ENCODE data around the gene ZBTB1. TPM values are rescaled to one million over a fixed set of nuclear protein-coding genes. Genes with fewer than 3 reads are reported as not detected.
"Not testable (repeated sequence)": the region's sequence is repeated elsewhere in the genome, so short reads cannot be mapped to it uniquely, and the experiment has no call there.

The ZBTB1 gene
- total RNA-seq, 1 experiment from 2014 or later: 29.4 TPM

GRCh38 chr14:64549791-64550620 lies 45.4 kb downstream of the ZBTB1 start, which contains the start of gene PPP1R36:
PPP1R36 (plus strand) TSS chr14:64549961; CDS start chr14:64549998, 37 bp downstream.
- no TSS peak for BruUV-seq (replicated peaks)
- H3K9me3 Mint-ChIP-seq (ENCODE audit: low read depth, unreplicated experiment): no peaks in the 10 kb centered on the region
- intact Hi-C loops (cut with micrococcal nuclease; ENCODE audit: unreplicated experiment): loop anchor here (10.0 kb wide), 1 partner anchor 335 kb away; no protein-coding TSS in a partner anchor
- CTCF ChIA-PET: interaction anchor here (0.7 to 1.1 kb wide), 2 partner anchors 39 to 40 kb away, joined by 3 read pairs; no protein-coding TSS in a partner anchor
- peak; percentile 38 for DNase-seq
- peak within 1 kb of the TSS; percentile 52 for H3K4me3 Mint-ChIP-seq (ENCODE audit: low read depth, unreplicated experiment)
- H3K36me3 Mint-ChIP-seq (ENCODE audit: insufficient read depth, unreplicated experiment): no peaks in the 10 kb centered on the region
- no peaks in the 10 kb centered on the region for H3K4me1 Mint-ChIP-seq (ENCODE audit: low read depth, unreplicated experiment)
- TF ChIP-seq CTCF (IDR thresholded peaks at IDR 0.05; ENCODE audit: unreplicated experiment): no peak
- no peak within 1 kb of the TSS for H3K27ac Mint-ChIP-seq (ENCODE audit: unreplicated experiment)
- H3K27me3 Mint-ChIP-seq (ENCODE audit: unreplicated experiment): peaks cover 39% of the 10 kb centered on the region

GRCh38 chr14:64550621-64551333 lies 46.2 kb downstream of the ZBTB1 start:
- Mint-ChIP-seq H3K27me3 (ENCODE audit: unreplicated experiment) (peaks cover 39% of the 10 kb centered on the region), H3K36me3 (ENCODE audit: insufficient read depth, unreplicated experiment) (no peaks in the 10 kb centered on the region), H3K4me1 (ENCODE audit: low read depth, unreplicated experiment) (no peaks in the 10 kb centered on the region), H3K9me3 (ENCODE audit: low read depth, unreplicated experiment) (no peaks in the 10 kb centered on the region), H3K27ac (ENCODE audit: unreplicated experiment) (no peak overlapping the region), H3K4me3 (ENCODE audit: low read depth, unreplicated experiment) (peak overlapping the region; percentile 52)
- TF ChIP-seq CTCF (IDR thresholded peaks at IDR 0.05; ENCODE audit: unreplicated experiment): no peak
- CTCF ChIA-PET: interaction anchor here (0.7 to 1.1 kb wide), 2 partner anchors 39 to 40 kb away, joined by 3 read pairs; no protein-coding TSS in a partner anchor
- DNase-seq: no peak
- intact Hi-C loops (cut with micrococcal nuclease; ENCODE audit: unreplicated experiment): no loop called here
- no TSS peak for BruUV-seq (replicated peaks)

- Mint-ChIP-seq H3K27ac (ENCODE audit: unreplicated experiment) (no peak overlapping the region), H3K4me1 (ENCODE audit: low read depth, unreplicated experiment) (no peaks in the 10 kb centered on the region), H3K36me3 (ENCODE audit: insufficient read depth, unreplicated experiment) (no peaks in the 10 kb centered on the region), H3K27me3 (ENCODE audit: unreplicated experiment) (peaks cover 39% of the 10 kb centered on the region), H3K4me3 (ENCODE audit: low read depth, unreplicated experiment) (no peak overlapping the region), H3K9me3 (ENCODE audit: low read depth, unreplicated experiment) (no peaks in the 10 kb centered on the region)
- intact Hi-C loops (cut with micrococcal nuclease; ENCODE audit: unreplicated experiment): no loop called here
- CTCF ChIA-PET: interaction anchor here (0.9 kb wide), 1 partner anchor 14 kb away, joined by 3 read pairs; the partner anchor contains the start of gene HSPA2
- no peak for DNase-seq
- no TSS peak for BruUV-seq (replicated peaks)
- no peak for TF ChIP-seq CTCF (IDR thresholded peaks at IDR 0.05; ENCODE audit: unreplicated experiment)
Observed at GRCh38 chr14:64554556-64554955, 50.0 kb downstream of the ZBTB1 start.

GRCh38 chr14:64556526-64556925 lies 52.0 kb downstream of the ZBTB1 start:
- H3K4me3 Mint-ChIP-seq (ENCODE audit: low read depth, unreplicated experiment): no peak overlapping the region
- intact Hi-C loops (cut with micrococcal nuclease; ENCODE audit: unreplicated experiment): no loop called here
- TF ChIP-seq CTCF (IDR thresholded peaks at IDR 0.05; ENCODE audit: unreplicated experiment): no peak
- H3K27ac Mint-ChIP-seq (ENCODE audit: unreplicated experiment): no peak overlapping the region
- no peaks in the 10 kb centered on the region for H3K9me3 Mint-ChIP-seq (ENCODE audit: low read depth, unreplicated experiment)
- BruUV-seq (replicated peaks): no TSS peak
- no peaks in the 10 kb centered on the region for H3K36me3 Mint-ChIP-seq (ENCODE audit: insufficient read depth, unreplicated experiment)
- CTCF ChIA-PET: interaction anchor here (0.6 to 1.2 kb wide), 4 partner anchors 45 to 80 kb away, joined by 3 to 8 read pairs (median 3); no protein-coding TSS in a partner anchor
- no peak for DNase-seq
- peaks cover 22% of the 10 kb centered on the region for H3K27me3 Mint-ChIP-seq (ENCODE audit: unreplicated experiment)
- H3K4me1 Mint-ChIP-seq (ENCODE audit: low read depth, unreplicated experiment): no peaks in the 10 kb centered on the region

- DNase-seq; H3K4me1 Mint-ChIP-seq (ENCODE audit: low read depth, unreplicated experiment); intact Hi-C loops (cut with micrococcal nuclease; ENCODE audit: unreplicated experiment); H3K27me3 Mint-ChIP-seq (ENCODE audit: unreplicated experiment); BruUV-seq (replicated peaks); H3K27ac Mint-ChIP-seq (ENCODE audit: unreplicated experiment); CTCF ChIA-PET; H3K36me3 Mint-ChIP-seq (ENCODE audit: insufficient read depth, unreplicated experiment); H3K4me3 Mint-ChIP-seq (ENCODE audit: low read depth, unreplicated experiment); H3K9me3 Mint-ChIP-seq (ENCODE audit: low read depth, unreplicated experiment): not testable (repeated sequence)
Observed at GRCh38 chr14:64558216-64558615, 53.6 kb downstream of the ZBTB1 start.

Data from Calu3 (cell line).